Lung (tissue), 12 donors: ENCODE measurements around the gene KANK2. TPM values are rescaled to one million over a fixed set of nuclear protein-coding genes. Genes with fewer than 3 reads are reported as not detected.

Source experiments
- ATAC-seq: fragments of 200-7000 bp; cut with Tn5 transposase; one replicate; pipeline ENCODE4 v1.9.1; 2020; ENCODE audit warnings: moderate number of reproducible peaks; ENCODE audit not compliant: insufficient read depth, low FRiP score
- DNase-seq, 3 donors: peaks; one replicate each; pipeline ENCODE4 v3.0.0-alpha.2; 2013 to 2017
- H3K27ac ChIP-seq, 2 donors: one replicate each; pipeline ENCODE4 v1.5.1; 2013; ENCODE audit warnings: mild to moderate bottlenecking in 2 of 2, moderate library complexity in 2 of 2, control low read depth in 1 of 2, inconsistent platforms in 1 of 2, low read depth in 1 of 2, low read length in 1 of 2
- H3K27me3 ChIP-seq, 3 donors: one replicate each; pipeline ENCODE4 v1.5.1; 2013; ENCODE audit warnings: low read length in 2 of 3; ENCODE audit not compliant: control insufficient read depth in 3 of 3, insufficient read depth in 3 of 3
- H3K36me3 ChIP-seq, 4 donors: one replicate each; pipeline ENCODE4 v1.5.1; 2013; ENCODE audit warnings: low read length in 4 of 4, mild to moderate bottlenecking in 1 of 4, moderate library complexity in 1 of 4; ENCODE audit not compliant: control insufficient read depth in 4 of 4, insufficient read depth in 4 of 4
- H3K4me1 ChIP-seq, 5 donors: one replicate each; pipeline ENCODE4 v1.5.1; 2013; ENCODE audit warnings: low read length in 5 of 5, mild to moderate bottlenecking in 2 of 5, moderate library complexity in 1 of 5; ENCODE audit not compliant: control insufficient read depth in 5 of 5, insufficient read depth in 5 of 5
- H3K4me3 ChIP-seq: one replicate; pipeline ENCODE4 v1.5.1; 2013; ENCODE audit warnings: mild to moderate bottlenecking, control low read depth, moderate library complexity
- H3K9ac ChIP-seq, 2 donors: one replicate each; pipeline ENCODE4 v1.5.1; 2013; ENCODE audit warnings: low read length in 2 of 2, control low read depth in 1 of 2; ENCODE audit not compliant: insufficient read depth in 1 of 2
- H3K9me3 ChIP-seq, 4 donors: one replicate each; pipeline ENCODE4 v1.5.1; 2013; ENCODE audit warnings: low read length in 3 of 4, mild to moderate bottlenecking in 1 of 4, moderate library complexity in 1 of 4; ENCODE audit not compliant: control insufficient read depth in 4 of 4, insufficient read depth in 3 of 4
- WGBS, 2 donors: extraction: QIAGEN DNeasy Blood & Tissue Kit; methylation state at CpG; one replicate each; pipeline ENCODE4 v1.1.7; 2013; 5-methylcytosine and 5-hydroxymethylcytosine counted together
- polyA plus RNA-seq, 2 donors: library from polyadenylated mRNA; stranded (reverse); fragments of 200-250 nt; gene quantifications; one replicate each; pipeline ENCODE4 v1.2.1, GENCODE V29; 2013
- total RNA-seq, 2 donors: library from RNA; depleted of rRNA in 1 of 2; stranded (reverse); fragments of >200 nt in 1 of 2; gene quantifications; one replicate each; pipeline ENCODE4 v1.2.1, GENCODE V29; 2014 to 2021
- TF ChIP-seq, protein P1 (sequence below): IDR thresholded peaks from 2 replicates; pipeline ENCODE4 v1.5.1; 2012; ENCODE audit warnings: mild to moderate bottlenecking; ENCODE audit errors: control extremely low read depth, extremely low read depth
- donor health status: control.
- donor health status: control.
- donor health status: Bipolar disorder and iron deficiency.
- donor health status: healthy.
- donor health status: DM: yes; HTN: yes; CAD: no.

KANK2 gene
- total and polyA plus RNA-seq, 4 donors: 90.1 to 164 (median 113) TPM

DNA sequence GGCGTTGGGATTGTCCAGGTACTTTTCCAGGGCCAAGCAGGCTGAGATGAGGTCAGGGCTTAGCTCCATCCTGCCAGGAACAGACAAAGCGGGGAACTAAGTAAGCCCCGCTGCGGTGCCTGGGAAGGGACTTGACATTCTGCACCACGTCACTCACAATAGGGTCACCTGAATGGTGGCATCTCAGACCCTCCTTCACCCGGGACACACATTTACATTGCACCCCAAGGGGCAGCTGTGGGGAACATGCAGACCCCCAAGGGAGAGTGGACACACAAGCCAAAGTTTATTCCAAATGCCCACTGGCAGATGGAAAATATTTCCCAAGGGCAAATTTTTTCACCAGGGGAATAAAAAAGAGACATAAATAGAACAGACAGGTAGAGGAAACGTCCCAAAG, 21.4 kb downstream of the KANK2 start:
- TF ChIP-seq, protein P1, sequence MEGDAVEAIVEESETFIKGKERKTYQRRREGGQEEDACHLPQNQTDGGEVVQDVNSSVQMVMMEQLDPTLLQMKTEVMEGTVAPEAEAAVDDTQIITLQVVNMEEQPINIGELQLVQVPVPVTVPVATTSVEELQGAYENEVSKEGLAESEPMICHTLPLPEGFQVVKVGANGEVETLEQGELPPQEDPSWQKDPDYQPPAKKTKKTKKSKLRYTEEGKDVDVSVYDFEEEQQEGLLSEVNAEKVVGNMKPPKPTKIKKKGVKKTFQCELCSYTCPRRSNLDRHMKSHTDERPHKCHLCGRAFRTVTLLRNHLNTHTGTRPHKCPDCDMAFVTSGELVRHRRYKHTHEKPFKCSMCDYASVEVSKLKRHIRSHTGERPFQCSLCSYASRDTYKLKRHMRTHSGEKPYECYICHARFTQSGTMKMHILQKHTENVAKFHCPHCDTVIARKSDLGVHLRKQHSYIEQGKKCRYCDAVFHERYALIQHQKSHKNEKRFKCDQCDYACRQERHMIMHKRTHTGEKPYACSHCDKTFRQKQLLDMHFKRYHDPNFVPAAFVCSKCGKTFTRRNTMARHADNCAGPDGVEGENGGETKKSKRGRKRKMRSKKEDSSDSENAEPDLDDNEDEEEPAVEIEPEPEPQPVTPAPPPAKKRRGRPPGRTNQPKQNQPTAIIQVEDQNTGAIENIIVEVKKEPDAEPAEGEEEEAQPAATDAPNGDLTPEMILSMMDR: no peak

DNA sequence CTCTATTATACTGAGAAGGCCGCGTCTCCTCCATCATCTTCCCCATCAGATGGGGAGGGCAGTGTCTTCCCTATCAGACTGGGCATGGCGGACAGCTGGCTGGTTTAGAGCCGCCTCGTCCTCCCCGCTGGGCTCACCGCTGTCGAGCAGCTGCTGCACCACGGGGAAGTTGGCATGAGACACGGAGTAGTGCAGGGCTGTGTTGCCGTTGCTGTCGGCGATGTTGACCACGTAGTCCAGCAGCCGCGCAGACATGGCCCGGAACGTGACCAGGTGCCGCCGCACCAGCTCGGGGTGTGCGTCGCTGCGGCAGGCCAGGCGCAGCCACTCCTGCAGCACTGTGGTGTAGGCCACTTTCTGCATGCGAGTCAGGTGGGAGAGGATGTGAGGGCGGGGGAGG, 23.0 kb downstream of the KANK2 start:
- no peak for ATAC-seq
- no peak overlapping the region for H3K4me3 ChIP-seq
- no peaks in the 10 kb centered on the region for H3K27me3 ChIP-seq
- peaks cover 11 to 63% (median 62%) of the 10 kb centered on the region in 4 donors for H3K36me3 ChIP-seq
- no peaks in the 10 kb centered on the region for H3K9me3 ChIP-seq
- H3K9ac ChIP-seq: no peak overlapping the region
- H3K27ac ChIP-seq: no peak overlapping the region
- 96 to 97% methylated on average over 27 of the region's 27 CpGs for WGBS, 2 donors
- TF ChIP-seq, protein P1: no peak
- DNase-seq: no peak
- H3K4me1 ChIP-seq: peaks cover 0 to 2% (median 0%) of the 10 kb centered on the region in 5 donors

More for the DNA sequence above, 21.4 kb downstream of the KANK2 start:
- Histone ChIP-seq H3K27ac (no peak overlapping the region), H3K36me3 (peaks cover 11 to 60% (median 55%) of the 10 kb centered on the region in 4 donors), H3K27me3 (no peaks in the 10 kb centered on the region), H3K4me1 (peaks cover 0 to 6% (median 0%) of the 10 kb centered on the region in 5 donors), H3K4me3 (no peak overlapping the region), H3K9ac (no peak overlapping the region), H3K9me3 (no peaks in the 10 kb centered on the region)
- WGBS, 2 donors: 93 to 96% methylated on average over 7 of the region's 7 CpGs
- no peak for DNase-seq
- no peak for ATAC-seq

- no peak for DNase-seq
- no peaks in the 10 kb centered on the region for H3K27me3 ChIP-seq
- H3K27ac ChIP-seq: no peak overlapping the region
- 80 to 82% methylated on average over 8 of the region's 8 CpGs for WGBS, 2 donors
- H3K4me3 ChIP-seq: no peak overlapping the region
- ATAC-seq: no peak
- H3K9ac ChIP-seq: no peak overlapping the region
- H3K4me1 ChIP-seq: no peaks in the 10 kb centered on the region
- H3K9me3 ChIP-seq: no peaks in the 10 kb centered on the region
- TF ChIP-seq, protein P1: no peak
- peaks cover 13 to 66% (median 64%) of the 10 kb centered on the region in 4 donors for H3K36me3 ChIP-seq
Measured at GRCh38 chr19:11173516-11174155, 23.7 kb downstream of the KANK2 start.
